IPS-18c (cell line): ENCODE data around the gene RPS6KA5.

Source experiments
- H3K4me3 ChIP-seq: 2 replicates; pipeline ENCODE4 v1.7.0; 2013; ENCODE audit warnings: low read depth, mild to moderate bottlenecking, low read length, moderate library complexity; ENCODE audit not compliant: insufficient read depth
- H3K9me3 ChIP-seq: one replicate; pipeline ENCODE4 v1.6.1; 2013; ENCODE audit warnings: mild to moderate bottlenecking, low read length, moderate library complexity; ENCODE audit not compliant: control insufficient read depth, insufficient read depth

The RPS6KA5 gene

GRCh38 chr14:90803249-90803648 lies 257.2 kb downstream of the RPS6KA5 start:
- Histone ChIP-seq H3K4me3 (no peak overlapping the region), H3K9me3 (no peaks in the 10 kb centered on the region)

GRCh38 chr14:90799420-90799819 lies 261.0 kb downstream of the RPS6KA5 start:
- Histone ChIP-seq H3K9me3 (no peaks in the 10 kb centered on the region), H3K4me3 (no peak overlapping the region)

- H3K4me3 ChIP-seq = no peak overlapping the region
- H3K9me3 ChIP-seq = no peaks in the 10 kb centered on the region
Measured at GRCh38 chr14:90797919-90798318, 262.5 kb downstream of the RPS6KA5 start.
